Common myeloid progenitor, CD34-positive (primary cell): Measurements from ENCODE around the gene TAF15.

Experiments used
- CTCF ChIA-PET: fragments of 350-600 bp; sonication (Branson Sonifier 250); formaldehyde crosslinking; loops from one replicate; lab custom pipeline; 2021; ENCODE audit warnings: antibody characterized with exemption; lab: Charles Lee
- POLR2A ChIA-PET: fragments of 350-600 bp; sonication (Branson Sonifier 250); formaldehyde crosslinking; loops from one replicate; lab custom pipeline; 2021; ENCODE audit warnings: antibody characterized with exemption; lab: Charles Lee
- DNase-seq, 3 donors: peaks; one replicate each; pipeline versions ENCODE4 v3.0.0 to v3.0.0-alpha.2; 2013
- H3K27ac ChIP-seq, 2 experiments: 1 replicate in 1 of 2; 2 replicates in 1 of 2; pipeline ENCODE4 v1.7.0; 2013; ENCODE audit warnings: inconsistent platforms in 2 of 2, low read length in 2 of 2, mild to moderate bottlenecking in 2 of 2, low read depth in 1 of 2, moderate library complexity in 1 of 2; ENCODE audit not compliant: severe bottlenecking in 2 of 2, insufficient read depth in 1 of 2, poor library complexity in 1 of 2
- H3K27me3 ChIP-seq, 5 experiments: replicated peaks in 2 of 5; 1 replicate in 3 of 5; 2 replicates in 2 of 5; pipeline versions ENCODE4 v1.6.1 to v1.7.0; 2013; ENCODE audit warnings: low read length in 4 of 5, mild to moderate bottlenecking in 2 of 5, moderate library complexity in 2 of 5, inconsistent platforms in 1 of 5; ENCODE audit not compliant: insufficient read depth in 5 of 5, control insufficient read depth in 4 of 5
- H3K36me3 ChIP-seq, 4 experiments: 1 replicate in 2 of 4; 2 replicates in 2 of 4; pipeline versions ENCODE4 v1.6.1 to v1.7.0; 2013; ENCODE audit warnings: low read length in 3 of 4, control low read depth in 1 of 4, mild to moderate bottlenecking in 1 of 4; ENCODE audit not compliant: control insufficient read depth in 4 of 4, insufficient read depth in 4 of 4
- H3K4me1 ChIP-seq, 4 experiments: 1 replicate in 3 of 4; 2 replicates in 1 of 4; pipeline versions ENCODE4 v1.6.1 to v1.7.1; 2013; ENCODE audit warnings: low read length in 3 of 4, mild to moderate bottlenecking in 3 of 4, control low read depth in 1 of 4, inconsistent platforms in 1 of 4, moderate library complexity in 1 of 4; ENCODE audit not compliant: control insufficient read depth in 4 of 4, insufficient read depth in 4 of 4; ENCODE audit errors: control extremely low read depth in 1 of 4
- H3K4me3 ChIP-seq, 7 experiments: 1 replicate in 4 of 7; 2 replicates in 3 of 7; pipeline versions ENCODE4 v1.5.1 to v1.7.0; 2013; ENCODE audit warnings: mild to moderate bottlenecking in 7 of 7, low read length in 6 of 7, moderate library complexity in 6 of 7, inconsistent platforms in 2 of 7, low read depth in 2 of 7, control low read depth in 1 of 7; ENCODE audit not compliant: insufficient read depth in 4 of 7, control insufficient read depth in 1 of 7; ENCODE audit errors: extremely low read depth in 1 of 7
- H3K9me3 ChIP-seq, 5 experiments: 1 replicate in 4 of 5; 2 replicates in 1 of 5; pipeline versions ENCODE4 v1.6.1 to v1.7.1; 2013; ENCODE audit warnings: low read length in 4 of 5, mild to moderate bottlenecking in 2 of 5, inconsistent platforms in 1 of 5, low read depth in 1 of 5, moderate library complexity in 1 of 5; ENCODE audit not compliant: control insufficient read depth in 4 of 5, insufficient read depth in 2 of 5; ENCODE audit errors: control extremely low read depth in 1 of 5
- WGBS: methylation state at CpG from one replicate; pipeline ENCODE4 v1.1.5; 2013; ENCODE audit not compliant: insufficient coverage; 5-methylcytosine and 5-hydroxymethylcytosine counted together

The TAF15 gene

DNA sequence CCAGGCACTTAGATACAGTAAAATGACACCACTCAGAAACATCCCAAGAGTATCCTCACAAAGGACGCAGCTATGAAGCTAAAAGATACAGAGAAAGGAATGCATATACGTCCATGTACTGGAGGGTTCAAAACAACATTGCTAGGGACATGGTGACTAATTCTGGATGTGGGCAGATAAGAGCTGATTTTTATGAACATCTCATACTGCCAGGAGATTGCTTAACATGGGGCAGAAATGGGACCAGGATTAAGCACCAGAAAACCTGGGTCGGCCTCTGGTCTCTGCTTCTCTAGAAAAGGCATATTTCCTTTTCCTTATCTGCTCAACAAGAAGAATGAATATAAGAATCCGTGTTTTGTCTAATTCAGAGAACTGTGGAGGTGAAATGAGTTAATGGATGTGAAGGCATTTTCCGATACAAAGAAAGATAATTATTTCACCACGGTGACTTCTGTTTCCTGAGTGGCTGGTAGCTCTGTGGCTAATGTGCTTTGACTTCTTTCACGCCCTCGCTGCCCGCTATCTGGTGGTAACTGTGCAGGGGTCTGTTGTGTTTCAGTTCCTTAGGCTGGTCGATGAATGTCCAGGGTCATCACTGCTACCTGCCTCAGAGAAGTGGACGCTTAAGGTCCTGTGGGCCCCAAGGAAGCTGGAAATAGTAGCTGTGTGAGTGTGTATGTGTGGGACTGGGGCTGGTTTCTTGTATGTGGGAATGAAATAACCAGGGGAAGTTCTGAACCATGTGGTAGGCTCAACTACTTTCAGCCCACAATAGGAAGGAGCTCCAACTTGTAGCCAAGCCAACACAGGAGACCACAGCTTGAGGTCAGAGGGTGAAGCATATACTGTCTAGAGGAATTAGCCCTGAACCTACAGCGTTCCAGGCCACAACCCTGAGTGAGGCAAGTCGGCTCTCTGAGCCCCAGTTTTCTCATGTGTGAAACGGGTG is 86.6 kb downstream of the TAF15 start:
- ChIA-PET POLR2A (interaction anchor here (0.6 kb wide), 1 partner anchor 30 kb away, joined by 3 read pairs; no protein-coding TSS in a partner anchor), CTCF (interaction anchor here (0.9 to 1.7 kb wide), 7 partner anchors 16 to 252 kb away, joined by 3 to 5 read pairs (median 3); no protein-coding TSS in a partner anchor)
- 4% methylated on average over 12 of the region's 14 CpGs for WGBS
- Histone ChIP-seq H3K4me3 (peak overlapping the region in 5 of 7 experiments; percentile 15 to 65 (median 41)), H3K36me3 (no peaks in the 10 kb centered on the region), H3K9me3 (no peaks in the 10 kb centered on the region), H3K4me1 (peaks cover 4 to 48% (median 35%) of the 10 kb centered on the region in 4 experiments), H3K27ac (peak overlapping the region in 1 of 2 experiments; percentile 52), H3K27me3 (no peaks in the 10 kb centered on the region)
- peak; percentile 53 to 93 (median 93) for DNase-seq
